Measurements from ENCODE around the gene BCKDHA. TPM values are rescaled to one million over a fixed set of nuclear protein-coding genes. Genes with fewer than 3 reads are reported as not detected.
A peak's percentile ranks its signal among the peaks of the same experiment; 100 is the strongest.

BCKDHA gene
- total RNA-seq, 1 experiment from 2014 or later: 33.6 TPM

DNA sequence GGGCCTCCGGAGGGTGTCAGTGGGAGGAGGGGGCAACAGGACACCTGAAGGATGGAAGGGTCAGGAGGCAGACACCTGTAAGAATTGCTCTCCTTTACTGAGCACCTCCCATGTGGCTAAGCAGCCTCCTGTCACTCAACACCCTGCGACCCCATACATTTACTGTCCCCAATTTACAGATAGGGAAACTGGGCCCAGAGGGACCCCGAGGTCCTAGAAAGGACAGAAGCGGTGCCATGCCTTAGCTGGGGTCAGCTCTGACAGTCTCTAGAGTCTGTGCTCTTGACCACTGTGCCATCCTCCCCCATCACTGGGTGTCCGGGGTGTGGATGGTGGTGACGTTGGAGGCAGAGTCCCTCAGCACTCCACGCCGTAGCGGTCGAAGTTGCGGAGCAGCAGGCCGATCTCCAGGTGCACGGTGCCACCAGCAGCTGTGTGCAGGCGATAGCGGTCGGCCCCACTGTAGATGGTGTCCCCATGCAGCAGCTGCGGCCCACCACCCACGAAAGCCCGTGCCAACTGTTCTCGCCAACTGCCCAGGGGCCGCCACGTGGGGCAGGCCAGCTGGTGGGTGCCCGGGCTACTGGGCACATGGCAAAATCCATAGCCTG is 43.2 kb upstream of the BCKDHA start:
- Mint-ChIP-seq H3K27me3 (ENCODE audit: insufficient read depth, unreplicated experiment) (no peaks in the 10 kb centered on the region), H3K4me1 (ENCODE audit: insufficient read depth, unreplicated experiment) (peaks cover 24% of the 10 kb centered on the region), H3K27ac (ENCODE audit: low read depth, unreplicated experiment) (no peak overlapping the region), H3K36me3 (ENCODE audit: insufficient read depth, unreplicated experiment) (peaks cover 6% of the 10 kb centered on the region), H3K4me3 (ENCODE audit: unreplicated experiment) (peak overlapping the region; percentile 98), H3K9me3 (ENCODE audit: unreplicated experiment) (no peaks in the 10 kb centered on the region)
- POLR2A ChIA-PET: no interaction called here
- intact Hi-C loops (cut with micrococcal nuclease): loop anchor here (1.0 to 5.0 kb wide), 4 partner anchors 42 to 150 kb away; partner anchors contain the start of genes BCKDHA, CCDC97, EXOSC5 and HNRNPUL1
- CTCF ChIA-PET: interaction anchor here (1.1 to 5.2 kb wide), 4 partner anchors 10 to 92 kb away, joined by 3 to 34 read pairs (median 6); partner anchors contain the start of gene B9D2
- no peak for DNase-seq (ENCODE audit: unreplicated experiment)
- TF ChIP-seq, protein P1, sequence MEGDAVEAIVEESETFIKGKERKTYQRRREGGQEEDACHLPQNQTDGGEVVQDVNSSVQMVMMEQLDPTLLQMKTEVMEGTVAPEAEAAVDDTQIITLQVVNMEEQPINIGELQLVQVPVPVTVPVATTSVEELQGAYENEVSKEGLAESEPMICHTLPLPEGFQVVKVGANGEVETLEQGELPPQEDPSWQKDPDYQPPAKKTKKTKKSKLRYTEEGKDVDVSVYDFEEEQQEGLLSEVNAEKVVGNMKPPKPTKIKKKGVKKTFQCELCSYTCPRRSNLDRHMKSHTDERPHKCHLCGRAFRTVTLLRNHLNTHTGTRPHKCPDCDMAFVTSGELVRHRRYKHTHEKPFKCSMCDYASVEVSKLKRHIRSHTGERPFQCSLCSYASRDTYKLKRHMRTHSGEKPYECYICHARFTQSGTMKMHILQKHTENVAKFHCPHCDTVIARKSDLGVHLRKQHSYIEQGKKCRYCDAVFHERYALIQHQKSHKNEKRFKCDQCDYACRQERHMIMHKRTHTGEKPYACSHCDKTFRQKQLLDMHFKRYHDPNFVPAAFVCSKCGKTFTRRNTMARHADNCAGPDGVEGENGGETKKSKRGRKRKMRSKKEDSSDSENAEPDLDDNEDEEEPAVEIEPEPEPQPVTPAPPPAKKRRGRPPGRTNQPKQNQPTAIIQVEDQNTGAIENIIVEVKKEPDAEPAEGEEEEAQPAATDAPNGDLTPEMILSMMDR (IDR thresholded peaks at IDR 0.05; ENCODE audit: unreplicated experiment): no peak
- no TSS peak for BruUV-seq (replicated peaks)

GRCh38 chr19:41355035-41355434 is 42.6 kb upstream of the BCKDHA start:
- H3K9me3 Mint-ChIP-seq (ENCODE audit: unreplicated experiment): no peaks in the 10 kb centered on the region
- peaks cover 6% of the 10 kb centered on the region for H3K36me3 Mint-ChIP-seq (ENCODE audit: insufficient read depth, unreplicated experiment)
- H3K4me1 Mint-ChIP-seq (ENCODE audit: insufficient read depth, unreplicated experiment): peaks cover 24% of the 10 kb centered on the region
- TF ChIP-seq, protein P1 (IDR thresholded peaks at IDR 0.05; ENCODE audit: unreplicated experiment): no peak
- ChIA-PET CTCF (interaction anchor here (0.6 to 5.2 kb wide), 9 partner anchors 9 to 532 kb away, joined by 3 to 34 read pairs (median 3); partner anchors contain the start of gene B9D2), POLR2A (interaction anchor here (1.0 kb wide), 1 partner anchor 26 kb away, joined by 3 read pairs; no protein-coding TSS in a partner anchor)
- H3K4me3 Mint-ChIP-seq (ENCODE audit: unreplicated experiment): peak overlapping the region; percentile 1
- no peaks in the 10 kb centered on the region for H3K27me3 Mint-ChIP-seq (ENCODE audit: insufficient read depth, unreplicated experiment)
- BruUV-seq (replicated peaks): no TSS peak
- no peak for DNase-seq (ENCODE audit: unreplicated experiment)
- intact Hi-C loops (cut with micrococcal nuclease): no loop called here
- H3K27ac Mint-ChIP-seq (ENCODE audit: low read depth, unreplicated experiment): no peak overlapping the region

GRCh38 chr19:41355802-41356201 is 41.8 kb upstream of the BCKDHA start:
- Mint-ChIP-seq H3K4me3 (ENCODE audit: unreplicated experiment) (no peak overlapping the region), H3K27me3 (ENCODE audit: insufficient read depth, unreplicated experiment) (no peaks in the 10 kb centered on the region), H3K36me3 (ENCODE audit: insufficient read depth, unreplicated experiment) (peaks cover 6% of the 10 kb centered on the region), H3K27ac (ENCODE audit: low read depth, unreplicated experiment) (no peak overlapping the region), H3K9me3 (ENCODE audit: unreplicated experiment) (no peaks in the 10 kb centered on the region), H3K4me1 (ENCODE audit: insufficient read depth, unreplicated experiment) (peaks cover 20% of the 10 kb centered on the region)
- DNase-seq (ENCODE audit: unreplicated experiment): no peak
- TF ChIP-seq, protein P1 (IDR thresholded peaks at IDR 0.05; ENCODE audit: unreplicated experiment): no peak
- CTCF ChIA-PET: interaction anchor here (0.6 to 5.2 kb wide), 8 partner anchors 8 to 531 kb away, joined by 3 to 34 read pairs (median 3); partner anchors contain the start of gene B9D2
- intact Hi-C loops (cut with micrococcal nuclease): no loop called here
- no TSS peak for BruUV-seq (replicated peaks)
- POLR2A ChIA-PET: interaction anchor here (0.6 to 1.0 kb wide), 2 partner anchors 27 to 588 kb away, joined by 3 read pairs; no protein-coding TSS in a partner anchor

DNA sequence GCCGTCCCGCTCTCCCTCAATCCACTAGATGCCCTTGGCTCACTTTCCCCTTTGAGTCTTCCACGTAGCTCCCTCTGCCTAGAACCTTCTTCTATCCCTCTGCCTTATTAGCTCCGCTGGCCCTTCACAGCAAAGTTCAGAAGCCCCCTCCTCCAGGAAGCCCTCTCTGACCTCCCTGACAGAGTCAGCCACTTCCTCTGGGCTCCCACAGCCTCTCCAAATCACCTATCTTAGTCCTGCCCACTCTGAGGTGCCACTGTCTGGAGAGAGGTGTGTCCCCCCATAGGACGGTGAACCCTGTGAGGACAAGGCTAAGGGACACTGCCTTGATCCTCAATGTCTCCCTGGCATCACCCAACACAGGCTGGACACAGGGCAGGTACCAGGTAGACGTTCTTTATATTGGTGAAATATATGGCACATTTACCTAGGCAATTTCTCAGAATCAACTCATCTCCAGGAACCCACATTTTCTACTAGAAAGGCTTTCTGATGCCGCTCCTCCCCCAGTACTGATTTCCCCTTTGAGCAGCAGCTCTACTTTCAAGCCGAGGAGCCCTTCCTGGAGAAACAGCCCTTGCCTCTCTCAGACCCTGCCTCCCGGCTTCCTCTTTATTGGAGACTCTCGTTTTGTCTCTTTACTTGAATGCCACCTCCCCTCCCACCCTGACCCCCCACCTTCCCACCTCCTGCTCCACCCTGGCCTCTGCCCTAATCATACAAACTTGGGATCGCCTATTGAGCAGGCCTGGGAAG is 40.5 kb upstream of the BCKDHA start:
- POLR2A ChIA-PET: no interaction called here
- peaks cover 9% of the 10 kb centered on the region for H3K4me1 Mint-ChIP-seq (ENCODE audit: insufficient read depth, unreplicated experiment)
- no TSS peak for BruUV-seq (replicated peaks)

More for the DNA sequence above, 40.5 kb upstream of the BCKDHA start:
- H3K36me3 Mint-ChIP-seq (ENCODE audit: insufficient read depth, unreplicated experiment): peaks cover 6% of the 10 kb centered on the region
- CTCF ChIA-PET: no interaction called here
- no peak overlapping the region for H3K4me3 Mint-ChIP-seq (ENCODE audit: unreplicated experiment)
- TF ChIP-seq, protein P1 (IDR thresholded peaks at IDR 0.05; ENCODE audit: unreplicated experiment): no peak
- intact Hi-C loops (cut with micrococcal nuclease): no loop called here
- H3K9me3 Mint-ChIP-seq (ENCODE audit: unreplicated experiment): no peaks in the 10 kb centered on the region
- no peak overlapping the region for H3K27ac Mint-ChIP-seq (ENCODE audit: low read depth, unreplicated experiment)
- H3K27me3 Mint-ChIP-seq (ENCODE audit: insufficient read depth, unreplicated experiment): no peaks in the 10 kb centered on the region
- no peak for DNase-seq (ENCODE audit: unreplicated experiment)
